ENCODE data around the gene PCCA. TPM values are rescaled to one million over a fixed set of nuclear protein-coding genes. Genes with fewer than 3 reads are reported as not detected.

Gene PCCA
- total and polyA plus RNA-seq, 2 experiments from 2014 or later, result 41.9 to 46.6 TPM

DNA sequence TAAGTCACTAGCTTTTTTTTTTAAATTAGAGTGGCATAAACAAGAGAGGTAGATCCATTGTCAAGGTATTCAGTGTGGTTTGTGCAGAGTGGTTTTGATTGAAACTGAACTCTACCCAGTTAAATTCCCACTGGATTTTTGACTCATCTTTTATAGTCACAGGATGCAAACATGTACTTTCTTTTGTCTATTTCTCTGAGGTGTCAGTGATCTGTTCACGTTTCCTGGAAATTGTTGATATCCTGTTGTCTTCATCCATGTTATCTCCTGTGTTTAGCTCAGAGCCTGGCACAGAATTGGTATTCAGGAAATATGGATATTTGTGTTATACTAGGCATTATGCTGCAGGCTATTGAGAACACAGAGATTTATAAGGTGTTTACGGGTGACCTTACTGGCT lies 119.7 kb downstream of the PCCA start:
- Mint-ChIP-seq H3K36me3 (ENCODE audit: low read depth) (peaks cover 18% of the 10 kb centered on the region), H3K27ac (no peak overlapping the region), H3K4me3 (no peak overlapping the region), H3K27me3 (ENCODE audit: insufficient read depth, low read depth, poor library complexity) (no peaks in the 10 kb centered on the region), H3K4me1 (peaks cover 6% of the 10 kb centered on the region; the same call in 2 of the 3 replicates), H3K9me3 (no peaks in the 10 kb centered on the region; the same call in 2 of the 3 replicates)
- no peak overlapping the region for H3K4me3 ChIP-seq
- no peaks in the 10 kb centered on the region for H3K27me3 ChIP-seq (ENCODE audit: insufficient read depth)
- TF ChIP-seq NANOG (IDR thresholded peaks at IDR 0.05; ENCODE audit: borderline replicate concordance), result no peak
- no peak for TF ChIP-seq STAT1 (IDR thresholded peaks at IDR 0.05; ENCODE audit: unreplicated experiment)
- TF ChIP-seq ZNF331 (CRISPR knock-in tag; IDR thresholded peaks at IDR 0.05; ENCODE audit: low read depth), result no peak
- H4K20me1 ChIP-seq (replicated peaks; ENCODE audit: insufficient read depth), result peaks cover 5% of the 10 kb centered on the region; the same call in 1 of the 2 replicates
- H3K79me2 ChIP-seq (replicated peaks; ENCODE audit: insufficient read depth), result peaks cover 15% of the 10 kb centered on the region
- H3K4me1 ChIP-seq (ENCODE audit: insufficient read depth), result peaks cover 7% of the 10 kb centered on the region; the same call in 1 of the 2 replicates
- no peak overlapping the region for H3K4me2 ChIP-seq
- DNase-seq (ENCODE audit: low spot score) (no peak), ATAC-seq (no peak)
- H3K27ac ChIP-seq (ENCODE audit: low read depth), result no peak overlapping the region
- H3K9me2 ChIP-seq (ENCODE audit: insufficient read depth), result no peaks in the 10 kb centered on the region
- H3K36me3 ChIP-seq (ENCODE audit: insufficient read depth), result peaks cover 8% of the 10 kb centered on the region
- H3F3A ChIP-seq (replicated peaks; ENCODE audit: low read depth), result no peaks in the 10 kb centered on the region
- no peak overlapping the region for H2AFZ ChIP-seq

DNA sequence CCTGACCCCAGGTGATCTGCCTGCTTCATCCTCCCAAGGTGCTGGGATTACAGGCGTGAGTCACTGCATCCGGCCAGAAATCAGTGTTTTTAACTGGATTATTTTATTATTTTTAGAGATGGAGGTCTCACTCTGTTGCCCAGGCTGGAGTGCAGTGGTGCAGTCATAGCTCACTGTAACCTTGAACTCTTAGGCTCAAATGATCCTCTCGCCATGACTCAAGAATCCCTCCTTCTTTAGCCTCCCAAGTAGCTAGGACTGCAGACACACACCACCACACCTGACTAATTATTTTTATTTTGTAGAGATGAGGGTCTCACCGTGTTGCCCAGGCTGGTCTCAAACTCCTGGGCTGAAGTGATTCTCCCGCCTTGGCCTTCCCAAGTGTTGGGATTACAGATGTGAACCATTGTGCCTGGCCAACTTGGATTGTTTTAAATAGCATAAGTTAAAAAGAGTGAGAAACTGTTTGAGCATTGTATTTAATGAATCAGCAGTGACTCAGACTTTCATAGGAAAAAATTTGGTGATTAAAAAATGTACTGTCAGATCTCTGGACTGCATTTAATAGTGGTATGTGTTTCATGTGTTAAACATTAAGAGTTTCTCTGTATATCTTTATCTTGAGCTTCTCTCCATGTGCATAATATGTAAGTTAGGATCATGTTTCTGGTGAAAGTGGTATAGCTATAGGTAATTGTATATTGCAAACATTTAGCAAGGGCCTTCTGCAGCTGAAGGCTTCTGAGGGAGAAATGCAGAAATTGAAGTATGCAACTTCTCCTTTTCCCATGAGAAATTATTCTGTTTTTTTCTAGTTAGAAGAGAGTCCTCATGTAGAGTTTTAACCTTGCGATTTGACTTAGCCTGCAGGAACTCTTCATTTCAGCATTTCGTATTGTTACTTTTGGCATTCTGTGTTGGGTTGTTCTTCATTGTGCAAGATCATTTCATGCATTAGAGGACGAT lies 121.2 kb downstream of the PCCA start:
- no peak overlapping the region for H3K4me3 ChIP-seq
- no peak overlapping the region for H2AFZ ChIP-seq
- no peaks in the 10 kb centered on the region for H3K27me3 ChIP-seq (ENCODE audit: insufficient read depth)
- no peak for DNase-seq (ENCODE audit: low spot score)
- no peak overlapping the region for H3K4me3 Mint-ChIP-seq
- H3F3A ChIP-seq (replicated peaks; ENCODE audit: low read depth), result no peaks in the 10 kb centered on the region
- ATAC-seq, result no peak
- H3K36me3 ChIP-seq (ENCODE audit: insufficient read depth), result peaks cover 8% of the 10 kb centered on the region
- no peak overlapping the region for H3K27ac Mint-ChIP-seq
- no peaks in the 10 kb centered on the region; the same call in 2 of the 3 replicates for H3K9me3 Mint-ChIP-seq
- H3K9me2 ChIP-seq (ENCODE audit: insufficient read depth), result no peaks in the 10 kb centered on the region
- H3K4me2 ChIP-seq, result no peak overlapping the region
- H4K20me1 ChIP-seq (replicated peaks; ENCODE audit: insufficient read depth), result peaks cover 5% of the 10 kb centered on the region; the same call in 1 of the 2 replicates
- peaks cover 8% of the 10 kb centered on the region for H3K4me1 ChIP-seq (ENCODE audit: insufficient read depth)
- peaks cover 21% of the 10 kb centered on the region for H3K79me2 ChIP-seq (replicated peaks; ENCODE audit: insufficient read depth)
- peaks cover 3% of the 10 kb centered on the region for H3K27me3 Mint-ChIP-seq (ENCODE audit: insufficient read depth, low read depth, poor library complexity)
- peaks cover 5% of the 10 kb centered on the region; the same call in 2 of the 3 replicates for H3K4me1 Mint-ChIP-seq
- H3K27ac ChIP-seq (ENCODE audit: low read depth), result no peak overlapping the region
- H3K36me3 Mint-ChIP-seq (ENCODE audit: low read depth), result peaks cover 25% of the 10 kb centered on the region
- TF ChIP-seq, protein P1, sequence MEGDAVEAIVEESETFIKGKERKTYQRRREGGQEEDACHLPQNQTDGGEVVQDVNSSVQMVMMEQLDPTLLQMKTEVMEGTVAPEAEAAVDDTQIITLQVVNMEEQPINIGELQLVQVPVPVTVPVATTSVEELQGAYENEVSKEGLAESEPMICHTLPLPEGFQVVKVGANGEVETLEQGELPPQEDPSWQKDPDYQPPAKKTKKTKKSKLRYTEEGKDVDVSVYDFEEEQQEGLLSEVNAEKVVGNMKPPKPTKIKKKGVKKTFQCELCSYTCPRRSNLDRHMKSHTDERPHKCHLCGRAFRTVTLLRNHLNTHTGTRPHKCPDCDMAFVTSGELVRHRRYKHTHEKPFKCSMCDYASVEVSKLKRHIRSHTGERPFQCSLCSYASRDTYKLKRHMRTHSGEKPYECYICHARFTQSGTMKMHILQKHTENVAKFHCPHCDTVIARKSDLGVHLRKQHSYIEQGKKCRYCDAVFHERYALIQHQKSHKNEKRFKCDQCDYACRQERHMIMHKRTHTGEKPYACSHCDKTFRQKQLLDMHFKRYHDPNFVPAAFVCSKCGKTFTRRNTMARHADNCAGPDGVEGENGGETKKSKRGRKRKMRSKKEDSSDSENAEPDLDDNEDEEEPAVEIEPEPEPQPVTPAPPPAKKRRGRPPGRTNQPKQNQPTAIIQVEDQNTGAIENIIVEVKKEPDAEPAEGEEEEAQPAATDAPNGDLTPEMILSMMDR (conservative IDR thresholded peaks at IDR 0.05; ENCODE audit: low read depth in 2 of 2), result no peak
- TF ChIP-seq, protein P2, sequence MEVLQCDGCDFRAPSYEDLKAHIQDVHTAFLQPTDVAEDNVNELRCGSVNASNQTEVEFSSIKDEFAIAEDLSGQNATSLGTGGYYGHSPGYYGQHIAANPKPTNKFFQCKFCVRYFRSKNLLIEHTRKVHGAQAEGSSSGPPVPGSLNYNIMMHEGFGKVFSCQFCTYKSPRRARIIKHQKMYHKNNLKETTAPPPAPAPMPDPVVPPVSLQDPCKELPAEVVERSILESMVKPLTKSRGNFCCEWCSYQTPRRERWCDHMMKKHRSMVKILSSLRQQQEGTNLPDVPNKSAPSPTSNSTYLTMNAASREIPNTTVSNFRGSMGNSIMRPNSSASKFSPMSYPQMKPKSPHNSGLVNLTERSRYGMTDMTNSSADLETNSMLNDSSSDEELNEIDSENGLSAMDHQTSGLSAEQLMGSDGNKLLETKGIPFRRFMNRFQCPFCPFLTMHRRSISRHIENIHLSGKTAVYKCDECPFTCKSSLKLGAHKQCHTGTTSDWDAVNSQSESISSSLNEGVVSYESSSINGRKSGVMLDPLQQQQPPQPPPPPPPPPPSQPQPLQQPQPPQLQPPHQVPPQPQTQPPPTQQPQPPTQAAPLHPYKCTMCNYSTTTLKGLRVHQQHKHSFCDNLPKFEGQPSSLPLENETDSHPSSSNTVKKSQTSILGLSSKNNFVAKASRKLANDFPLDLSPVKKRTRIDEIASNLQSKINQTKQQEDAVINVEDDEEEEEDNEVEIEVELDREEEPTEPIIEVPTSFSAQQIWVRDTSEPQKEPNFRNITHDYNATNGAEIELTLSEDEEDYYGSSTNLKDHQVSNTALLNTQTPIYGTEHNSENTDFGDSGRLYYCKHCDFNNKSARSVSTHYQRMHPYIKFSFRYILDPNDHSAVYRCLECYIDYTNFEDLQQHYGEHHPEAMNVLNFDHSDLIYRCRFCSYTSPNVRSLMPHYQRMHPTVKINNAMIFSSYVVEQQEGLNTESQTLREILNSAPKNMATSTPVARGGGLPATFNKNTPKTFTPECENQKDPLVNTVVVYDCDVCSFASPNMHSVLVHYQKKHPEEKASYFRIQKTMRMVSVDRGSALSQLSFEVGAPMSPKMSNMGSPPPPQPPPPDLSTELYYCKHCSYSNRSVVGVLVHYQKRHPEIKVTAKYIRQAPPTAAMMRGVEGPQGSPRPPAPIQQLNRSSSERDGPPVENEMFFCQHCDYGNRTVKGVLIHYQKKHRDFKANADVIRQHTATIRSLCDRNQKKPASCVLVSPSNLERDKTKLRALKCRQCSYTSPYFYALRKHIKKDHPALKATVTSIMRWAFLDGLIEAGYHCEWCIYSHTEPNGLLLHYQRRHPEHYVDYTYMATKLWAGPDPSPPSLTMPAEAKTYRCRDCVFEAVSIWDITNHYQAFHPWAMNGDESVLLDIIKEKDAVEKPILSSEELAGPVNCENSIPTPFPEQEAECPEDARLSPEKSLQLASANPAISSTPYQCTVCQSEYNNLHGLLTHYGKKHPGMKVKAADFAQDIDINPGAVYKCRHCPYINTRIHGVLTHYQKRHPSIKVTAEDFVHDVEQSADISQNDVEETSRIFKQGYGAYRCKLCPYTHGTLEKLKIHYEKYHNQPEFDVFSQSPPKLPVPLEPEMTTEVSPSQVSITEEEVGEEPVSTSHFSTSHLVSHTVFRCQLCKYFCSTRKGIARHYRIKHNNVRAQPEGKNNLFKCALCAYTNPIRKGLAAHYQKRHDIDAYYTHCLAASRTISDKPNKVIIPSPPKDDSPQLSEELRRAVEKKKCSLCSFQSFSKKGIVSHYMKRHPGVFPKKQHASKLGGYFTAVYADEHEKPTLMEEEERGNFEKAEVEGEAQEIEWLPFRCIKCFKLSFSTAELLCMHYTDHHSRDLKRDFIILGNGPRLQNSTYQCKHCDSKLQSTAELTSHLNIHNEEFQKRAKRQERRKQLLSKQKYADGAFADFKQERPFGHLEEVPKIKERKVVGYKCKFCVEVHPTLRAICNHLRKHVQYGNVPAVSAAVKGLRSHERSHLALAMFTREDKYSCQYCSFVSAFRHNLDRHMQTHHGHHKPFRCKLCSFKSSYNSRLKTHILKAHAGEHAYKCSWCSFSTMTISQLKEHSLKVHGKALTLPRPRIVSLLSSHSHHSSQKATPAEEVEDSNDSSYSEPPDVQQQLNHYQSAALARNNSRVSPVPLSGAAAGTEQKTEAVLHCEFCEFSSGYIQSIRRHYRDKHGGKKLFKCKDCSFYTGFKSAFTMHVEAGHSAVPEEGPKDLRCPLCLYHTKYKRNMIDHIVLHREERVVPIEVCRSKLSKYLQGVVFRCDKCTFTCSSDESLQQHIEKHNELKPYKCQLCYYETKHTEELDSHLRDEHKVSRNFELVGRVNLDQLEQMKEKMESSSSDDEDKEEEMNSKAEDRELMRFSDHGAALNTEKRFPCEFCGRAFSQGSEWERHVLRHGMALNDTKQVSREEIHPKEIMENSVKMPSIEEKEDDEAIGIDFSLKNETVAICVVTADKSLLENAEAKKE (CRISPR knock-in tag; IDR thresholded peaks at IDR 0.05), result no peak
- TF ChIP-seq, protein P3, sequence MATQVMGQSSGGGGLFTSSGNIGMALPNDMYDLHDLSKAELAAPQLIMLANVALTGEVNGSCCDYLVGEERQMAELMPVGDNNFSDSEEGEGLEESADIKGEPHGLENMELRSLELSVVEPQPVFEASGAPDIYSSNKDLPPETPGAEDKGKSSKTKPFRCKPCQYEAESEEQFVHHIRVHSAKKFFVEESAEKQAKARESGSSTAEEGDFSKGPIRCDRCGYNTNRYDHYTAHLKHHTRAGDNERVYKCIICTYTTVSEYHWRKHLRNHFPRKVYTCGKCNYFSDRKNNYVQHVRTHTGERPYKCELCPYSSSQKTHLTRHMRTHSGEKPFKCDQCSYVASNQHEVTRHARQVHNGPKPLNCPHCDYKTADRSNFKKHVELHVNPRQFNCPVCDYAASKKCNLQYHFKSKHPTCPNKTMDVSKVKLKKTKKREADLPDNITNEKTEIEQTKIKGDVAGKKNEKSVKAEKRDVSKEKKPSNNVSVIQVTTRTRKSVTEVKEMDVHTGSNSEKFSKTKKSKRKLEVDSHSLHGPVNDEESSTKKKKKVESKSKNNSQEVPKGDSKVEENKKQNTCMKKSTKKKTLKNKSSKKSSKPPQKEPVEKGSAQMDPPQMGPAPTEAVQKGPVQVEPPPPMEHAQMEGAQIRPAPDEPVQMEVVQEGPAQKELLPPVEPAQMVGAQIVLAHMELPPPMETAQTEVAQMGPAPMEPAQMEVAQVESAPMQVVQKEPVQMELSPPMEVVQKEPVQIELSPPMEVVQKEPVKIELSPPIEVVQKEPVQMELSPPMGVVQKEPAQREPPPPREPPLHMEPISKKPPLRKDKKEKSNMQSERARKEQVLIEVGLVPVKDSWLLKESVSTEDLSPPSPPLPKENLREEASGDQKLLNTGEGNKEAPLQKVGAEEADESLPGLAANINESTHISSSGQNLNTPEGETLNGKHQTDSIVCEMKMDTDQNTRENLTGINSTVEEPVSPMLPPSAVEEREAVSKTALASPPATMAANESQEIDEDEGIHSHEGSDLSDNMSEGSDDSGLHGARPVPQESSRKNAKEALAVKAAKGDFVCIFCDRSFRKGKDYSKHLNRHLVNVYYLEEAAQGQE (IDR thresholded peaks at IDR 0.05; ENCODE audit: unreplicated experiment), result no peak
- no peak for TF ChIP-seq NANOG (IDR thresholded peaks at IDR 0.05; ENCODE audit: borderline replicate concordance)

Measured in GM23338 (cell line).